Neural progenitor cell (in vitro differentiated cells): ENCODE results near the gene NACA2. TPM values are rescaled to one million over a fixed set of nuclear protein-coding genes. Genes with fewer than 3 reads are reported as not detected.

Source experiments
- DNase-seq: peaks from one replicate; pipeline ENCODE4 v3.0.0-alpha.2; 2016; ENCODE audit warnings: low spot score
- H2AFZ ChIP-seq: fragments of 200-600 bp; sonication (generic); replicated peaks from 2 replicates; pipeline ENCODE4 v1.6.1; 2016; ENCODE audit warnings: antibody characterized with exemption
- H3F3A ChIP-seq: fragments of 200-600 bp; sonication (generic); 2 replicates; pipeline ENCODE4 v1.6.1; 2016; ENCODE audit warnings: antibody characterized with exemption, low read depth
- H3K27ac ChIP-seq: fragments of 200-600 bp; sonication (generic); 2 replicates; pipeline ENCODE4 v1.5.1; 2016; ENCODE audit warnings: mild to moderate bottlenecking
- H3K27me3 ChIP-seq: fragments of 200-600 bp; sonication (generic); 2 replicates; pipeline ENCODE4 v1.6.1; 2016; ENCODE audit warnings: mild to moderate bottlenecking, moderate library complexity
- H3K36me3 ChIP-seq: fragments of 200-600 bp; sonication (generic); 2 replicates; pipeline ENCODE4 v1.5.1; 2016
- H3K4me1 ChIP-seq: fragments of 200-600 bp; sonication (generic); 2 replicates; pipeline ENCODE4 v1.6.1; 2016; ENCODE audit warnings: mixed run types
- H3K4me2 ChIP-seq: fragments of 200-600 bp; sonication (generic); 2 replicates; pipeline ENCODE4 v1.6.1; 2016
- H3K4me3 ChIP-seq: fragments of 200-600 bp; sonication (generic); 2 replicates; pipeline ENCODE4 v1.5.1; 2016
- H3K79me2 ChIP-seq: fragments of 200-600 bp; sonication (generic); 2 replicates; pipeline ENCODE4 v1.6.1; 2016; ENCODE audit warnings: low read depth
- H3K9ac ChIP-seq: fragments of 200-600 bp; sonication (generic); 2 replicates; pipeline ENCODE4 v1.6.1; 2016
- H3K9me3 ChIP-seq: fragments of 200-600 bp; sonication (generic); 2 replicates; pipeline ENCODE4 v1.5.1; 2016; ENCODE audit warnings: low read depth
- H4K20me1 ChIP-seq: fragments of 200-600 bp; sonication (generic); 2 replicates; pipeline ENCODE4 v1.6.1; 2016; ENCODE audit warnings: low read depth
- H3K27ac Mint-ChIP-seq: 3 replicates; pipeline ENCODE4 v1.8.0; 2021; ENCODE audit warnings: mixed read lengths
- H3K27me3 Mint-ChIP-seq: 2 replicates; pipeline ENCODE4 v1.8.0; 2022; ENCODE audit warnings: low read depth, mild to moderate bottlenecking, inconsistent platforms, moderate library complexity, mixed read lengths; ENCODE audit not compliant: insufficient read depth
- H3K36me3 Mint-ChIP-seq: 3 replicates; pipeline ENCODE4 v1.8.0; 2021; ENCODE audit warnings: mixed read lengths
- H3K4me1 Mint-ChIP-seq: 3 replicates; pipeline ENCODE4 v1.8.0; 2021; ENCODE audit warnings: mixed read lengths
- H3K4me3 Mint-ChIP-seq: 3 replicates; pipeline ENCODE4 v1.8.0; 2021; ENCODE audit warnings: mild to moderate bottlenecking, moderate library complexity, mixed read lengths
- H3K9me3 Mint-ChIP-seq: 3 replicates; pipeline ENCODE4 v1.8.0; 2020; ENCODE audit warnings: mixed read lengths
- CTCF ChIP-seq: fragments of 200-600 bp; sonication (generic); IDR thresholded peaks from 2 replicates; pipeline ENCODE4 v1.5.1; 2017; ENCODE audit warnings: antibody characterized with exemption, mild to moderate bottlenecking
- EZH2 ChIP-seq: fragments of 200-600 bp; sonication (generic); IDR thresholded peaks from 2 replicates; pipeline ENCODE4 v1.6.1; 2017; ENCODE audit warnings: antibody characterized with exemption, mild to moderate bottlenecking, moderate library complexity
- EZH2phosphoT487 ChIP-seq: fragments of 200-600 bp; sonication (generic); IDR thresholded peaks from 2 replicates; pipeline ENCODE4 v1.6.1; 2017; ENCODE audit warnings: antibody characterized with exemption
- total RNA-seq: library from RNA; depleted of rRNA; stranded (reverse); fragments of >200 nt; gene quantifications from 2 replicates; pipeline ENCODE4 v1.2.3, GENCODE V29; 2015; ENCODE audit warnings: low replicate concordance

The NACA2 gene
- total RNA-seq, result not detected in 2 replicates

- TF ChIP-seq EZH2 (no peak), CTCF (no peak), EZH2phosphoT487 (no peak)
- Mint-ChIP-seq H3K9me3 (no peaks in the 10 kb centered on the region), H3K4me1 (no peaks in the 10 kb centered on the region), H3K27me3 (no peaks in the 10 kb centered on the region), H3K4me3 (no peak within 1 kb of the TSS), H3K36me3 (no peaks in the 10 kb centered on the region), H3K27ac (no peak within 1 kb of the TSS)
- Histone ChIP-seq H2AFZ (no peak within 1 kb of the TSS), H3K9me3 (no peaks in the 10 kb centered on the region), H3F3A (no peaks in the 10 kb centered on the region), H3K36me3 (no peaks in the 10 kb centered on the region), H3K27me3 (no peaks in the 10 kb centered on the region), H3K4me3 (no peak within 1 kb of the TSS), H4K20me1 (no peaks in the 10 kb centered on the region), H3K4me1 (no peaks in the 10 kb centered on the region), H3K79me2 (no peaks in the 10 kb centered on the region), H3K27ac (no peak within 1 kb of the TSS), H3K4me2 (no peak within 1 kb of the TSS), H3K9ac (no peak within 1 kb of the TSS)
- DNase-seq, result no peak
Measured at GRCh38 chr17:61591018-61591417, at the start of gene NACA2. NACA2 (minus strand) TSS chr17:61591219; CDS start chr17:61591180, 39 bp downstream.

GRCh38 chr17:61639818-61640217 is 48.8 kb upstream of the NACA2 start:
- H3K4me3 Mint-ChIP-seq, result no peak overlapping the region
- no peaks in the 10 kb centered on the region for H3K36me3 Mint-ChIP-seq
- H3K27ac ChIP-seq, result no peak overlapping the region
- no peaks in the 10 kb centered on the region for H3K4me1 Mint-ChIP-seq
- H3F3A ChIP-seq, result no peaks in the 10 kb centered on the region
- TF ChIP-seq EZH2 (no peak), CTCF (no peak), EZH2phosphoT487 (no peak)
- no peak overlapping the region for H2AFZ ChIP-seq
- no peak overlapping the region for H3K9ac ChIP-seq
- no peak overlapping the region for H3K27ac Mint-ChIP-seq
- DNase-seq, result no peak
- H3K27me3 ChIP-seq, result no peaks in the 10 kb centered on the region
- H3K9me3 ChIP-seq, result no peaks in the 10 kb centered on the region
- H3K4me3 ChIP-seq, result no peak overlapping the region
- H3K27me3 Mint-ChIP-seq, result no peaks in the 10 kb centered on the region
- H3K4me1 ChIP-seq, result no peaks in the 10 kb centered on the region
- H3K36me3 ChIP-seq, result no peaks in the 10 kb centered on the region
- peaks cover 14% of the 10 kb centered on the region for H3K9me3 Mint-ChIP-seq
- no peaks in the 10 kb centered on the region for H4K20me1 ChIP-seq
- no peaks in the 10 kb centered on the region for H3K79me2 ChIP-seq
- no peak overlapping the region for H3K4me2 ChIP-seq

GRCh38 chr17:61638087-61638486 is 47.1 kb upstream of the NACA2 start:
- Histone ChIP-seq H3K4me3 (no peak overlapping the region), H3K79me2 (no peaks in the 10 kb centered on the region), H3K27me3 (no peaks in the 10 kb centered on the region), H3F3A (no peaks in the 10 kb centered on the region), H3K4me1 (no peaks in the 10 kb centered on the region), H3K27ac (no peak overlapping the region), H3K4me2 (no peak overlapping the region), H4K20me1 (no peaks in the 10 kb centered on the region), H3K36me3 (no peaks in the 10 kb centered on the region), H3K9ac (no peak overlapping the region), H2AFZ (no peak overlapping the region), H3K9me3 (no peaks in the 10 kb centered on the region)
- TF ChIP-seq EZH2phosphoT487 (no peak), EZH2 (no peak), CTCF (no peak)
- Mint-ChIP-seq H3K4me3 (no peak overlapping the region), H3K4me1 (no peaks in the 10 kb centered on the region), H3K36me3 (no peaks in the 10 kb centered on the region), H3K27me3 (no peaks in the 10 kb centered on the region), H3K9me3 (peaks cover 14% of the 10 kb centered on the region), H3K27ac (no peak overlapping the region)
- no peak for DNase-seq
